H1 (cell line): ENCODE data around the gene CCNY. TPM values are rescaled to one million over a fixed set of nuclear protein-coding genes. Genes with fewer than 3 reads are reported as not detected.

Experiments used
- CTCF ChIA-PET: fragments of 300-600 bp; sonication (Branson Sonifier 250); formaldehyde crosslinking; loops from one replicate; lab custom pipeline; 2021; ENCODE audit not compliant: partially characterized antibody; lab: Charles Lee
- POLR2A ChIA-PET: fragments of 300-600 bp; sonication (Branson Sonifier 250); formaldehyde crosslinking; loops from one replicate; lab custom pipeline; 2021; ENCODE audit warnings: inconsistent platforms; ENCODE audit not compliant: partially characterized antibody; lab: Charles Lee
- DNase-seq, 2 experiments: peaks; one replicate each; pipeline versions ENCODE4 v3.0.0 to v3.0.0-alpha.2; 2010 to 2022; ENCODE audit warnings: low spot score in 2 of 2, low read depth in 1 of 2, mixed read lengths in 1 of 2
- FAIRE-seq: peaks from 2 replicates; lab custom pipeline; 2011; peaks lifted over from hg19 to GRCh38; lab: Jason Lieb, UNC
- H2AFZ ChIP-seq: 2 replicates; pipeline ENCODE4 v1.8.1; 2012; ENCODE audit warnings: low read length, inconsistent platforms
- H2AK5ac ChIP-seq: 2 replicates; pipeline ENCODE4 v1.6.1; 2013; ENCODE audit warnings: low read depth, low read length
- H2BK120ac ChIP-seq: replicated peaks from 2 replicates; pipeline ENCODE3; 2013; ENCODE audit warnings: low read depth, low read length, inconsistent platforms
- H2BK12ac ChIP-seq: 2 replicates; pipeline ENCODE4 v1.6.1; 2013; ENCODE audit warnings: low read depth, low read length
- H2BK15ac ChIP-seq: 2 replicates; pipeline ENCODE4 v1.6.1; 2013; ENCODE audit warnings: low read length
- H2BK20ac ChIP-seq: 2 replicates; pipeline ENCODE4 v1.6.1; 2013; ENCODE audit warnings: low read length
- H2BK5ac ChIP-seq: 2 replicates; pipeline ENCODE4 v1.6.1; 2013; ENCODE audit warnings: low read depth, low read length
- H3K14ac ChIP-seq: 2 replicates; pipeline ENCODE4 v1.6.1; 2013; ENCODE audit warnings: inconsistent platforms; ENCODE audit not compliant: insufficient read length
- H3K18ac ChIP-seq: 2 replicates; pipeline ENCODE4 v1.6.1; 2013; ENCODE audit warnings: low read length; ENCODE audit errors: extremely low read depth
- H3K23ac ChIP-seq: 2 replicates; pipeline ENCODE4 v1.6.1; 2013; ENCODE audit warnings: inconsistent platforms; ENCODE audit not compliant: insufficient read length
- H3K23me2 ChIP-seq: 2 replicates; pipeline ENCODE4 v1.6.1; 2013; ENCODE audit warnings: low read depth, low read length
- H3K27ac ChIP-seq: 2 replicates; pipeline ENCODE4 v1.6.1; 2011; ENCODE audit warnings: low read depth, low read length, inconsistent platforms
- H3K27me3 ChIP-seq, 4 experiments: replicated peaks in 1 of 4; 1 replicate in 1 of 4; 2 replicates in 3 of 4; pipeline versions ENCODE4 v1.6.1 to v1.8.1; 2011 to 2013; ENCODE audit warnings: low read length in 3 of 4, mild to moderate bottlenecking in 3 of 4, inconsistent platforms in 2 of 4, mixed read lengths in 2 of 4, moderate library complexity in 1 of 4; ENCODE audit not compliant: control insufficient read depth in 3 of 4, insufficient read depth in 3 of 4; ENCODE audit errors: extremely low read depth in 1 of 4
- H3K36me3 ChIP-seq, 4 experiments: 2 replicates each; pipeline versions ENCODE4 v1.6.1 to v1.8.1; 2011 to 2013; ENCODE audit warnings: mild to moderate bottlenecking in 4 of 4, low read length in 3 of 4, moderate library complexity in 2 of 4, control low read depth in 1 of 4, inconsistent platforms in 1 of 4; ENCODE audit not compliant: insufficient read depth in 4 of 4, control insufficient read depth in 2 of 4
- H3K4ac ChIP-seq: replicated peaks from 2 replicates; pipeline ENCODE3; 2013; ENCODE audit warnings: low read length, low read depth, mixed read lengths, inconsistent platforms; ENCODE audit not compliant: insufficient read length
- H3K4me1 ChIP-seq, 4 experiments: replicated peaks in 1 of 4; 1 replicate in 1 of 4; 2 replicates in 3 of 4; pipeline versions ENCODE4 v1.6.1 to v1.8.1; 2011 to 2013; ENCODE audit warnings: low read length in 3 of 4, inconsistent platforms in 2 of 4, mixed read lengths in 1 of 4; ENCODE audit not compliant: insufficient read depth in 4 of 4, control insufficient read depth in 3 of 4
- H3K4me2 ChIP-seq, 2 experiments: 2 replicates each; pipeline versions ENCODE4 v1.6.1 to v1.8.1; 2011 to 2013; ENCODE audit warnings: low read depth in 2 of 2, low read length in 2 of 2, control low read depth in 1 of 2, inconsistent platforms in 1 of 2, mild to moderate bottlenecking in 1 of 2; ENCODE audit not compliant: insufficient read depth in 1 of 2
- H3K4me3 ChIP-seq, 4 experiments: fragments of 200-600, 300-600 bp in 1 of 4; sonication (generic), shearing (Covaris generic), sonication (Bioruptor Twin) in 1 of 4; 2 replicates each; pipeline versions ENCODE4 v1.5.1 to v1.8.1; 2011 to 2016; ENCODE audit warnings: low read length in 4 of 4, low read depth in 3 of 4, control low read depth in 2 of 4, inconsistent platforms in 2 of 4, mild to moderate bottlenecking in 2 of 4, mixed read lengths in 1 of 4, moderate library complexity in 1 of 4; ENCODE audit not compliant: insufficient read depth in 2 of 4; ENCODE audit errors: extremely low read depth in 1 of 4
- H3K56ac ChIP-seq: replicated peaks from 2 replicates; pipeline ENCODE3; 2013; ENCODE audit warnings: low read depth, mild to moderate bottlenecking, mixed read lengths, low read length, inconsistent platforms; ENCODE audit not compliant: insufficient read length
- H3K79me1 ChIP-seq: 2 replicates; pipeline ENCODE4 v1.6.1; 2013; ENCODE audit warnings: low read depth, low read length, control low read depth
- H3K79me2 ChIP-seq, 2 experiments: 2 replicates each; pipeline versions ENCODE4 v1.6.1 to v1.8.1; 2012 to 2013; ENCODE audit warnings: low read length in 2 of 2, mild to moderate bottlenecking in 2 of 2, inconsistent platforms in 1 of 2; ENCODE audit not compliant: insufficient read depth in 2 of 2, control insufficient read depth in 1 of 2
- H3K9ac ChIP-seq, 4 experiments: replicated peaks in 1 of 4; 1 replicate in 1 of 4; 2 replicates in 3 of 4; pipeline versions ENCODE4 v1.6.1 to v1.8.1; 2011 to 2013; ENCODE audit warnings: low read depth in 3 of 4, low read length in 3 of 4, control low read depth in 2 of 4, mild to moderate bottlenecking in 2 of 4, moderate library complexity in 2 of 4, inconsistent platforms in 1 of 4; ENCODE audit errors: extremely low read depth in 1 of 4
- H3K9me3 ChIP-seq, 2 experiments: 2 replicates each; pipeline versions ENCODE4 v1.6.1 to v1.8.1; 2012 to 2013; ENCODE audit warnings: mild to moderate bottlenecking in 2 of 2, moderate library complexity in 2 of 2, control low read depth in 1 of 2, inconsistent platforms in 1 of 2, low read depth in 1 of 2, low read length in 1 of 2, mixed read lengths in 1 of 2; ENCODE audit not compliant: insufficient read depth in 2 of 2
- H4K20me1 ChIP-seq, 2 experiments: replicated peaks in 1 of 2; 2 replicates each; pipeline versions ENCODE3 to v1.8.1; 2011 to 2013; ENCODE audit warnings: inconsistent platforms in 2 of 2, low read length in 2 of 2, mild to moderate bottlenecking in 1 of 2; ENCODE audit not compliant: insufficient read depth in 2 of 2, control insufficient read depth in 1 of 2
- H4K5ac ChIP-seq: 2 replicates; pipeline ENCODE4 v1.6.1; 2013; ENCODE audit warnings: low read length, low read depth, mixed read lengths, inconsistent platforms; ENCODE audit not compliant: insufficient read length
- H4K8ac ChIP-seq: 2 replicates; pipeline ENCODE4 v1.8.0; 2013; ENCODE audit warnings: mild to moderate bottlenecking, moderate library complexity, low read length, inconsistent platforms; ENCODE audit not compliant: insufficient read depth; ENCODE audit errors: extremely low read depth
- H4K91ac ChIP-seq: replicated peaks from 2 replicates; pipeline ENCODE3; 2013; ENCODE audit warnings: low read length, mixed read lengths, inconsistent platforms; ENCODE audit not compliant: insufficient read length
- PHF8 ChIP-seq: fragments of 200-600 bp; sonication (generic); conservative IDR thresholded peaks from 2 replicates; pipeline ENCODE4 v1.7.1; 2012; ENCODE audit warnings: low read depth, mild to moderate bottlenecking, inconsistent platforms, low read length, moderate library complexity
- POLR2A ChIP-seq, 2 experiments: IDR thresholded peaks; 1 replicate in 1 of 2; 2 replicates in 1 of 2; pipeline ENCODE4 v1.6.1; 2011; ENCODE audit warnings: low read depth in 2 of 2, low read length in 2 of 2, mild to moderate bottlenecking in 2 of 2; ENCODE audit errors: control extremely low read depth in 1 of 2
- POLR2AphosphoS5 ChIP-seq: IDR thresholded peaks from 2 replicates; pipeline ENCODE4 v1.6.1; 2011; ENCODE audit warnings: low read depth, low read length
- TAF7 ChIP-seq: optimal IDR thresholded peaks from 2 replicates; pipeline ENCODE3; 2011; ENCODE audit warnings: low read depth, mild to moderate bottlenecking, inconsistent platforms, low read length, moderate library complexity, borderline replicate concordance
- TBP ChIP-seq: IDR thresholded peaks from 2 replicates; pipeline ENCODE4 v1.6.1; 2011; ENCODE audit warnings: low read depth, low read length, improper control_type of control experiment
- TEAD4 ChIP-seq: IDR thresholded peaks from 2 replicates; pipeline ENCODE4 v1.6.1; 2012; ENCODE audit warnings: low read depth, low read length, inconsistent platforms, mixed read lengths
- WGBS, 2 experiments: shearing (Covaris generic) in 1 of 2; methylation state at CpG; one replicate each; pipeline versions ENCODE4 v1.1.6 to v1.1.7; 2013 to 2015; ENCODE audit warnings: low lambda C conversion rate in 2 of 2, mixed read lengths in 2 of 2, inconsistent platforms in 1 of 2, low coverage in 1 of 2, missing lambda C conversion rate in 1 of 2; ENCODE audit not compliant: insufficient replicate concordance in 2 of 2, insufficient coverage in 1 of 2, insufficient read length in 1 of 2; ENCODE audit errors: extremely low coverage in 1 of 2, missing lambda C conversion rate in 1 of 2; 5-methylcytosine and 5-hydroxymethylcytosine counted together
- polyA plus RNA-seq, 7 experiments: library from polyadenylated mRNA; depleted of rRNA in 3 of 7; stranded (reverse) in 5 of 7; unstranded in 2 of 7; fragments of >200 nt in 5 of 7; fragments of 200-250 nt in 2 of 7; gene quantifications; 1 replicate in 5 of 7; 2 replicates in 1 of 7; 4 replicates in 1 of 7; pipeline versions ENCODE4 v1.2.1 to v1.2.3, GENCODE V29; 2011 to 2013; ENCODE audit warnings: missing spikeins in 2 of 7, mixed read lengths in 2 of 7
- total RNA-seq: library from RNA; stranded (reverse); fragmentation: NEBNext Ultra II Directional; extraction: Animal tissue kit (Norgen Biotek cat#: 25700); gene quantifications from 2 replicates; pipeline ENCODE4 v1.2.1, GENCODE V29; 2021

Gene CCNY
- total and polyA plus RNA-seq, 2 of the 8 experiments (the other 6 are each of a cell fraction or from before 2014, with no cell fraction given): 25.3 to 68.2 TPM

DNA sequence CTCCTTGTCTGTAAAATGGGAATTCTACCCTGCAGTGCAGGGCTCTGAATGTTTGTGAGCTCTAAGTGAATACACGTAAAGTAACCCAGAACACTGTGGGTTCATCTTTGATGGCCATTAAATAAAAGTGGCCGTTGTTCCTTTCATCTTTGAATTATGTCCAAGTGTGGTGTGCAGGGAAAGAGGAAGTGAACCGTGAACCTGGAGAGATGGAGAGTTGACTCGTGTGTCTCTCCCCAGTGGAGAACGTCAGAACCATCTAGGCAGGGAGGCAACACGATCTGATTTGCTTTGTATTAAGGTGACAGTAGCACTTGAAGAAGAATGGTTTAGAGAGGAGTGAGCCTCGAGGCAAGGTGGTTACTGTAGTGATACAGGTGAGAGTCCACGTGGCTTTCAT is 175.3 kb downstream of the CCNY start:
- H3K4me1 ChIP-seq: peaks cover 0 to 5% (median 3%) of the 10 kb centered on the region in 4 experiments; a peak in 3 of 7 replicates
- no peak for TF ChIP-seq TBP
- TF ChIP-seq PHF8: no peak
- TF ChIP-seq POLR2AphosphoS5: no peak
- no peak for TF ChIP-seq POLR2A (IDR thresholded peaks at IDR 0.05; ENCODE audit: control extremely low read depth in 1 of 2, low read depth in 2 of 2, low read length in 2 of 2)
- no peak for TF ChIP-seq TEAD4
- TF ChIP-seq TAF7: no peak
- TF ChIP-seq, all 59 proteins: peak for 0
- Histone ChIP-seq H2AK5ac (no peak overlapping the region), H4K5ac (no peak overlapping the region), H3K9me3 (no peaks in the 10 kb centered on the region), H2BK120ac (no peak overlapping the region), H4K20me1 (peaks cover 0 to 2% of the 10 kb centered on the region in 2 experiments), H2BK15ac (no peak overlapping the region), H3K23ac (no peak overlapping the region), H3K56ac (no peak overlapping the region), H3K79me2 (no peaks in the 10 kb centered on the region), H2BK12ac (no peak overlapping the region), H4K8ac (no peak overlapping the region), H3K14ac (no peak overlapping the region), H3K4ac (no peak overlapping the region), H3K4me3 (no peak overlapping the region), H2BK20ac (no peak overlapping the region), H4K91ac (no peak overlapping the region), H3K23me2 (no peaks in the 10 kb centered on the region), H2AFZ (no peak overlapping the region), H3K18ac (no peak overlapping the region), H3K36me3 (no peaks in the 10 kb centered on the region), H3K9ac (no peak overlapping the region), H3K4me2 (no peak overlapping the region), H3K27ac (no peak overlapping the region), H3K27me3 (no peaks in the 10 kb centered on the region), H2BK5ac (no peak overlapping the region), H3K79me1 (no peaks in the 10 kb centered on the region; the same call in none of the 2 replicates)
- whole genome bisulfite sequencing, 2 experiments: 87% methylated on average over 8 of the region's 8 CpGs; no CpG with 5 or more reads in 1 of the 2 experiments
- no peak for DNase-seq
- POLR2A ChIA-PET: interaction anchor here (0.6 to 1.2 kb wide), 2 partner anchors 39 to 661 kb away, joined by 3 to 4 read pairs; no protein-coding TSS in a partner anchor
- CTCF ChIA-PET: interaction anchor here (1.3 to 2.2 kb wide), 2 partner anchors 9 kb away, joined by 6 to 7 read pairs; no protein-coding TSS in a partner anchor
- FAIRE-seq: no peak
